ENCODE measurements around the gene ANKRD11.

- TF ChIP-seq CTCF (IDR thresholded peaks at IDR 0.05; ENCODE audit: insufficient read depth, low read length, poor library complexity, severe bottlenecking) (no peak), EZH2phosphoT487 (conservative IDR thresholded peaks at IDR 0.05; ENCODE audit: low read length) (no peak)
Observed at GRCh38 chr16:89531821-89532526, 41.6 kb upstream of the ANKRD11 start.

Data from SU-DHL-6 (cell line).